Keratinocyte (primary cell): Measurements from ENCODE around the gene ATF5.
"Not testable (repeated sequence)": the region's sequence is repeated elsewhere in the genome, so short reads cannot be mapped to it uniquely, and the experiment has no call there.

ENCODE experiments used
- CTCF ChIP-seq, 3 experiments: IDR thresholded peaks in 1 of 3; conservative IDR thresholded peaks in 1 of 3; optimal IDR thresholded peaks in 1 of 3; 2 replicates in 2 of 3; 3 replicates in 1 of 3; pipeline versions ENCODE3 to v1.5.1; 2011; ENCODE audit warnings: low read length in 3 of 3, mild to moderate bottlenecking in 3 of 3, moderate library complexity in 2 of 3, control low read depth in 1 of 3, inconsistent platforms in 1 of 3; ENCODE audit not compliant: insufficient read depth in 2 of 3; ENCODE audit errors: extremely low read depth in 1 of 3
- EZH2 ChIP-seq: IDR thresholded peaks from one replicate; pipeline ENCODE4 v1.6.1; 2012; ENCODE audit warnings: inconsistent platforms, mild to moderate bottlenecking, low read length, moderate library complexity

DNA sequence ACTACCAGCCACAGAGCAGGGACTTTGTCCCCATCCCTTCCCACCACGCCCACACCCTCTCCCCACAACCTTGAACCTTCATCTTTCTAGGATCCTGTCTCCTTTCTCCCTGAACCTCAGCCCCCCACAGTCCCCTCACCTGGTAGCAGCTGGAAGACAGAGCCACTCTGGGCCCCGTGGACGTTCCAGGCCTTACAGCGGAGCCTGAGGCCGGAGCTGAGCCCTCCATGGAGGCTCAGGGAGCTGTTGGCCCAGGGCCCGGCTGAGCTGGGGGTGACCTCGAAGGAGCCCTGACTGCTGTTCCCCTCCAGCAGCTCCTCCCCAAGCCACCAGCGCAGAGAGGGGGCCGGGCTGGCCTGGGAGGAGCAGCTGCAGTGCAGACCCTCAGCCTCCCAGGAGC lies 29.1 kb downstream of the ATF5 start:
- not testable (repeated sequence) for TF ChIP-seq CTCF (optimal IDR thresholded peaks at IDR 0.05 in 1 of 3, IDR thresholded peaks at IDR 0.05 in 1 of 3, conservative IDR thresholded peaks at IDR 0.05 in 1 of 3; ENCODE audit: extremely low read depth in 1 of 3, insufficient read depth in 2 of 3, low read length in 3 of 3); EZH2
